GM18951 (cell line): ENCODE results near the gene SSH2.

Experiments used
- POLR2A ChIP-seq: IDR thresholded peaks from 4 replicates; pipeline ENCODE4 v1.6.1; 2011; ENCODE audit warnings: mild to moderate bottlenecking; ENCODE audit not compliant: insufficient read length, insufficient read depth; ENCODE audit errors: extremely low read depth
- in situ Hi-C: fragments of 300-500 bp; cut with MboI; formaldehyde crosslinking; loops from one replicate; pipeline ENCODE4 v1.12.0; 2022; ENCODE audit warnings: low sequenced_read_pairs, mixed read lengths, inconsistent platforms; ENCODE audit not compliant: unreplicated experiment

Gene SSH2

GRCh38 chr17:29855686-29856085, 74.3 kb downstream of the SSH2 start:
- no peak for TF ChIP-seq POLR2A
- in situ Hi-C loops: no loop called here

- in situ Hi-C loops: no loop called here
- TF ChIP-seq POLR2A: no peak
Measured at GRCh38 chr17:29848737-29849136, 81.3 kb downstream of the SSH2 start.

- in situ Hi-C loops: no loop called here
- no peak for TF ChIP-seq POLR2A
Measured at GRCh38 chr17:29847527-29848400, 82.3 kb downstream of the SSH2 start.

GRCh38 chr17:29847118-29847517, 82.9 kb downstream of the SSH2 start:
- no peak for TF ChIP-seq POLR2A
- in situ Hi-C loops: no loop called here

GRCh38 chr17:29846298-29846697, 83.7 kb downstream of the SSH2 start:
- no peak for TF ChIP-seq POLR2A
- in situ Hi-C loops: no loop called here

- TF ChIP-seq POLR2A: no peak
- in situ Hi-C loops: no loop called here
Measured at GRCh38 chr17:29844339-29845048, 85.5 kb downstream of the SSH2 start.

GRCh38 chr17:29840884-29841283, 89.1 kb downstream of the SSH2 start:
- no peak for TF ChIP-seq POLR2A

GRCh38 chr17:29839656-29840055, 90.4 kb downstream of the SSH2 start:
- in situ Hi-C loops: no loop called here
- no peak for TF ChIP-seq POLR2A

More at GRCh38 chr17:29840884-29841283, 89.1 kb downstream of the SSH2 start:
- in situ Hi-C loops: no loop called here

GRCh38 chr17:29838961-29839360, 91.1 kb downstream of the SSH2 start:
- no peak for TF ChIP-seq POLR2A
- in situ Hi-C loops: no loop called here

- in situ Hi-C loops: no loop called here
- no peak for TF ChIP-seq POLR2A
Measured at GRCh38 chr17:29837531-29837930, 92.5 kb downstream of the SSH2 start.

- in situ Hi-C loops: no loop called here
- TF ChIP-seq POLR2A: no peak
Measured at GRCh38 chr17:29836643-29837042, 93.4 kb downstream of the SSH2 start.

GRCh38 chr17:29835435-29836351, 94.3 kb downstream of the SSH2 start:
- in situ Hi-C loops: no loop called here
- TF ChIP-seq POLR2A: no peak

- in situ Hi-C loops: no loop called here
- TF ChIP-seq POLR2A: no peak
Measured at GRCh38 chr17:29833801-29834200, 96.2 kb downstream of the SSH2 start.

- no peak for TF ChIP-seq POLR2A
- in situ Hi-C loops: no loop called here
Measured at GRCh38 chr17:29828676-29829284, 101.2 kb downstream of the SSH2 start.
